G401 (cell line): ENCODE results near the gene SHROOM3. TPM values are rescaled to one million over a fixed set of nuclear protein-coding genes. Genes with fewer than 3 reads are reported as not detected.

ENCODE experiments used
- DNase-seq: peaks from one replicate; pipeline ENCODE4 v3.0.0-alpha.2; 2015; ENCODE audit warnings: low spot score
- in situ Hi-C: cut with HindIII; loops from 2 replicates; pipeline ENCODE4 v1.10.0; 2016; ENCODE audit warnings: low sequenced_read_pairs, mixed read lengths
- total RNA-seq: library from RNA; depleted of rRNA; stranded (reverse); fragments of >200 nt; shearing (Covaris generic); gene quantifications from 2 replicates; pipeline ENCODE4 v1.2.3, GENCODE V29; 2014

Gene SHROOM3
- total RNA-seq, 1 experiment from 2014 or later, result 58.4 TPM

DNA sequence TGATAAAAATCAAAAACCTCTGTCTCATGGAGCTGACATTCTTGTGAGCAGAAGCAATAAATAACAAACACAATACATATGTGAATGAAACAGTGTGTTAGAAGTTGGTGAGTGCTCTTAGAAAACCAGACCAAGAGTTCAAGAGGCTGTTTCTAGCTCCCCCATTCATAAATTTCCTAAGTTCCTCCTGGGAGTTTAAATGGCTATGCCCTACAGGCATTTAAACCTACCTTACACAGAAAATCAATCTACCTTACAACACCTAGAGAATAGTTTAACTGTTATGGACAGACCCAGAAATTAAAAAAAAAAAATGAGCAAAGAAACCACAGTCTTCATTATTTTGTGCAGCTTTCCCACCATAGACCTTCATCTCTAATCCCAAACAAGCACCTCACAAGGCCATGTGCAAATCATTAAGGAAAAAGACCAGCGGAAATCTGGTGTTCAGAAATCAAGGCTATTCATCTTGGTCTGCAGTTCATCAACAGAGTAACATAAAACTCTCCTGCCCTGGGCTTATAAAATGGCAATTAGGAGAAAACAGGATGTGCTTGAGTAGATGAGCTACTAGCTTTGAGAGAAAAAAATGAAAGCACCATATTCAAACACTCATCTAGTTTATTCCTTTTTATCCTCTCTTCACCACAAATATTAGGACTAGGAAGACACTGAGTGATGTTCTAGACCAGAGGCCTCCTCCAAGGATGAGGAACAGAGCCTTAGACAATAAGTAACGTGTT lies 147.2 kb downstream of the SHROOM3 start:
- DNase-seq, result no peak
- in situ Hi-C loops, result no loop called here

DNA sequence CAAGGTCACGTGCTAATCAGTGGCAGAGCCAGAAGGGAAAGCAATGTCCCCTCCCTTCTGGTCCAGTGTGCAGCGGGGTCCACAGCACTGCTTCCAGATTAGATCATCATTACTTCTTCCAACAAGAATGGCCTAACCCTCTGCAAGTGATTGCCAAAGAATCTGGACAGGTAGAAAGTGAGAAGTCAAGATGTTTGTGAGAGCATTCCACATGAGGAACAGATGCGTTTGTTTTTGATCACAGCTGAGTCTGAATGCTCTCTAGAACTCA lies 147.7 kb downstream of the SHROOM3 start:
- in situ Hi-C loops, result no loop called here
- DNase-seq, result no peak

DNA sequence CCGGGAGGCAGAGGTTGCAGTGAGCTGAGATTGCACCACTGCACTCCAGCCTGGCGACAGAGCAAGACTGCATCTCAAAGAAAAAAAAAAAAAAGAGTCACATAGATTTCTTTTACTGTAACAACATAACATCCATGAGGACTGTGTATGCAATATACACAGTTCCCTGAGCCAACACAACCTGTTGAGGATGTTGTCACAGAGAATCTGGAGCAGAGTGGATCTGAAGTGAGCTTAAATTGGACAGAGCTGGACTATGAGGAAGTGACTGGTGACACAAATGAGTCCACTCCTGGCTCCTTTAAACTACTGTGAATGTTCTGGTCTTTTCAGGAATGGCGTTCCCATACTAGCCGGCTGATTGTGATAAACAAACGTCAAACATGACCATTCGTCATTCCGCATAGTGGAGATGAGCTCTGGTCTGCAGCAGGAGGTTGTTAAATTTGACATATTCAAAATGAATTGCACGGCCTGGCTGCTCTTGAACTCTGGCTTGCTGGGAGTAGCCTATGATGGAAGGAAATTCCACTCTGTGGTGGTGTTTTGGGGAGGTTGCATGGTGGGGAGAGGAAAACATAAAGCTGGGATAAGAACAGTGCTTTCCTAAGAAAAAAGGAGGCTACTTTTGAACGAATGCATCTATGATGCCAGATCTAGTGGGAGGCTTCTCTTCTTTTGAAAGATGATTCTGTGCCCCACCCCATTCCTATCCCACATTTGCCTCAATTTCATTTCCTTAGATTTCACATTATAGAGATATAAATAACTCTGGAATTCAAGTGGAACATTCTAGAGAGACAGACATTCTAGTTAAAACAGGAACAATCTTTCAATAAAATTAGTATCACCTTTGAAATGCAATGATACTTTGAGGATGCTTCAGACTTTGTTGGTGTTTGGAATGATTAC lies 149.5 kb downstream of the SHROOM3 start:
- no peak for DNase-seq
- in situ Hi-C loops, result no loop called here

DNA sequence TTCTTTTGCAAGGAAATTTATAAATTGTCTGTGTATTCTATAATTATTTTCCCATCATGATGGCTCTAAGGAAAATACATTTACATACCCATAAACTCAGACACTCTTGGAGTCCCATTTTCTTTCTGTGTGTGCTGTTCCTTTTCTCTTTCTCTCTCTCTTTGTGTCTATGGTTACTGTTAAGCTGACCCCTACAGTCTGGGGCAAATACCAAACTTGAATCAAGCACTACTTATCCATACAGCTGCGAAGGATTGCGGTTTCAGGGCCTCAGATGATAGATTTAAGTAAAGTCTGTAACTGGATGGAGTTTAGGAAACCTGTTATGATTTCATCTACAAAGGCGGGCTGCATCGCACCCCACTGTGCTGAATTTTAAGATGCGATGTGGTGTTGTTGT lies 150.2 kb downstream of the SHROOM3 start:
- DNase-seq, result no peak
- in situ Hi-C loops, result no loop called here

DNA sequence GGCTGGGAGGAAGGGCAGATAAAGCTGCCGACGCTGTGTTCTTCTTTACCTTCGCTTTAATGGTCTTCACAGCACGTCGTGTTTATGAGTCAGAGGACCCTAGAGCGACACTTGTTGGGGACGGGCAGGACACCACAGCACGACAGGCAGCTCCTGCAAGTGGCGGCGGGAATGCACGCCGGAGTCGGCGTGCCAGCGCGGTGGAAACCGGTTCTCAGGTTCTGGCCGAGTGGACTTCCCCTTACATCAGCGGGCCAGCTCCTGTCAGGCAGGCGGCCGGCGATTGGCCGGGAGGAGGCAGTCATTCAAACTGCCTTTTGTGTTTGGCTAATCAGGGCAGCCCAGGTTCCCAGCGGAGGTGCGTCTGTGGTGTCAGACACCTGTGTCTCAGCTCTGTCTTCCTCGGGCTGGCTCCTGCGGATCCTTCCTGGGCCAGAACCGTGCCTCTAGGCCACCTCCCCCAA lies 150.9 kb downstream of the SHROOM3 start:
- DNase-seq, result peak; percentile 97
- in situ Hi-C loops, result no loop called here

DNA sequence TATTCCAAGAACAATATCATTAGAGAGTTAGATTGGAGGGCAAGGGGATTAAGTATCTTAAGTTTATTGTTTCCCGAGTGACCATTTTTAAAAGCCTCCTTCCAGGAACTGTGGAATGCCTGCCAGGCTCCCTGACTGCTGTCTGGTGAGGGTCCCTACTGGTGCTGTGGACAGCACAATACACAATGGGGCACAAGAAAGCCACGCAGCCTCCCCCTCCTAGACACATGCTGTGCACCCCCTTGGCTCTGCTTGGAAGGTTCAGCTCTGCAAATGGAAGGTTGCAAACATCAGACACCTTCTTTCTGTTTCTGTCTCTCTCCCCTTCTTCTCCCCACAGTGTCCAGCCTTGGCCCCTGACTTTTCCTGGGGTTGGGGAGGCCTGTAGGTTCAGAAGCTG lies 153.2 kb downstream of the SHROOM3 start:
- in situ Hi-C loops, result no loop called here
- no peak for DNase-seq

DNA sequence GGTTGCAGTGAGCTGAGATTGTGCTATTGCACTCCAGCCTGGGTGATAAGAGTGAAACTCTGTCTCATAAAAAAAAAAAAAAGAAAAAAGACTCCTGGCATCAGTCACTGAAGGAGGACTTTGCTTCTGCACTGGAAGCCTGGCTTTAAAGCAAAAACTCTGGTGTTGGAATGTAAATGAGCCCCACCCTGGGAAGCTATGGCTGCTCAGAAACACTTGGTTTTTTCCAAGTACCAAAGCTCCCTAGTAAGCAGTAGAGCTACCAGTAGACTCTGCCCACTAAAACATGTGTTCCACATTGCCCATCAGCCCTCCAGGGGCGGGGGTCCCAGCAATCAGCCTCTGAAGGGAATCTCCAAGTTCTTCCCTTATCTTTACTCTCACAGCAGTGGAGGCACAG lies 154.4 kb downstream of the SHROOM3 start:
- no peak for DNase-seq
- in situ Hi-C loops, result no loop called here

DNA sequence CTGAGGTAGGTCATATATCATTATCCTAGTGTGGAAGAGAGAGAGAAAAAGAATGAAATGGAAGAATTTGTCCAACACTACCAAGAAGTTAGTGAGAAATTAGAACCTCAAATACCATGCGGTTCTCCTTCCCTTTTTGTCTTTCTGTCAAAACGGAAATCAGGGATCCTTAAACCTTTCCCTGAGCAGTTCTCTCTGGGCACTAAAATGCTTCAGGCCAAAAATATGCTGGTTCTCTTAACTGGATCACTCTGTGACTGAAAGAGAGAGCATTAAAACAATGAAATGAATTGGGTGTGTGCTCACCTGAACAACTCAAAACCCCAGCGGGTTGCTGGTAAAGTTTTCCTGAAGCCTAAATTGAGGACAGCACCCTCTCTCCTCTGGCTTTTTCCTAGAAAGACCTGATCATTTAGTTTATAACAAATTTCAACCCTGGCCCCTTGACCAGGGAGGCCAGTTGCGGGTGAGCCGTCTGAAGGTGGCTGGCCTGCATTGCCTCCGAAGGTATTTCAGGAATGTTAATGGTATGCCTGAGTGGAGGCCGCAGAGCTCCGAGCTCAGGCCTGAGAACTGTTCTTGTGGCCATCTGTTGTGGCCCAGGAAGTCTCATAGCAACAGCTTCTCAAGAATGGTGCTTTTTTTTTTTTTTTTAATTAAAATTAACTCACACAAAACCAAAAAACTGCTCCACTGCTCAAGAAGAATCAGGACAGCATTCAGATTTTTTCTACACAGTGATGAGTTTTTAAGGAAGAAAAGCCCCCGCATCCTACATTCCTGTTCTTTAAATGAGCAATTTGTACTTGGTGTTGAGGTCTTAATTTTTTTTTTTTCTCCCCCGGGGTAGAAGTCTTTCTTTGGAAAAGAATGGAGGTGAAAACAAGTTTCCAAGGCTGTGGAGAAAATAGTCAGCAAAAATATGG lies 155.1 kb downstream of the SHROOM3 start:
- in situ Hi-C loops, result no loop called here
- peak; percentile 82 for DNase-seq

DNA sequence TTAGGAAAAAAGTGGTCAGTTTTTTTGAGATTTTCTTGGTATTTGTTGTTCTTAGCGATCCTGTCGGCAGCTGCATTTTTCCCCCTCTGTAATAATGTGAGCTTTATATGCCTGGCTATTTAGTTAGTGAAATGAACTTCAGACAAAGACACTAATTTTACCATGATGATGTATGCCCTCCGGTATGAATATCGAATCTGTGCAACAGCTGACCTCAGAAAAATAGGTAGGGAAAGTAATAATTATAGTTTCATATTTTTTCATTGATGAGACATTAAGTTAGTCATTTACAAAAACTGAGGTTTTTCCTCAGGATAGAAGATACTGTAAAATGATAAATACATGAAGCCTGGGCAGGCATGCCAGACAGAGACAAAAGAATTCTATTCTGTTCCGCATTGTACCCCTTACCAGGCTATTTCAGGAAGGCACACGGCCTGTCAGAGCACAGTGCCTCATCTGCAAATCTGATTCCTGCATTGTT lies 155.8 kb downstream of the SHROOM3 start:
- DNase-seq, result no peak
- in situ Hi-C loops, result no loop called here

DNA sequence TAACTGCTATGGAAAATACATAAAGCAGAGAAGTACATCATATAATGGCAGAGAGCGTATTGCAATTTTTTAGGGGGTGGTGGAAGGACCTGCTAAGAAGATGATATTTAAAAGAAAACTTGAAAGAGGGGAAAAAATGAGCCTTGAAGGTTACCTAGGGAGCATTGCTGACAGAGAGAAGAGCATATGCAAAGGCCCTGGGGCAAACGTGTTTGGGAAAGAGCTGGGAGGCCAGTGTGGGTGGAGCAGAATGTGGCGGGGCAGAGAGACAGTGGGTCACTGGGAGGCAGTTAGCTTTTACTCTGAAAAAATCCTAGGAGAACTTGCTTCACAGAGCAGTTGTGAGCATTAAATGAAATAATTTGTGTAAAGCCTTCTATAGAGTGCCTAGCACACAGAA lies 157.0 kb downstream of the SHROOM3 start:
- in situ Hi-C loops, result no loop called here
- DNase-seq, result no peak

DNA sequence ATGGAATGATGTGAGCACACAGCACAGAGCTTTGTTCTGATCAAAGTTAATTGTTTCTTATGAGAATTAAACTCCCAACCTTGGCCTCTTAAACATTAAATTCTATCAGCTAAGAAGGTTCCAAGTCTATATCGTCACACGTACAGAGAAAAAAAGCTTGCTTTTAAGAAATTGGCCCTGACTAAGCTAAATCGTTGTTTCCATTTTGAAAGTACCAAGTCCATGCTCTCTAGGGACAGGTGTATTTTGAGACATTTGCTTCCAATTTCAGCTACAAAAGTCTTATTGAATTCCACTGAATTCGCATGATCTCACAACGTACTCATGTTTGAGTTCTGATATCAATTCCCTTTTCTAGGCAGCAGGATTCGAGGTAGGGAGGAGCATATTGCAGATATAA lies 157.4 kb downstream of the SHROOM3 start:
- in situ Hi-C loops, result no loop called here
- DNase-seq, result no peak

DNA sequence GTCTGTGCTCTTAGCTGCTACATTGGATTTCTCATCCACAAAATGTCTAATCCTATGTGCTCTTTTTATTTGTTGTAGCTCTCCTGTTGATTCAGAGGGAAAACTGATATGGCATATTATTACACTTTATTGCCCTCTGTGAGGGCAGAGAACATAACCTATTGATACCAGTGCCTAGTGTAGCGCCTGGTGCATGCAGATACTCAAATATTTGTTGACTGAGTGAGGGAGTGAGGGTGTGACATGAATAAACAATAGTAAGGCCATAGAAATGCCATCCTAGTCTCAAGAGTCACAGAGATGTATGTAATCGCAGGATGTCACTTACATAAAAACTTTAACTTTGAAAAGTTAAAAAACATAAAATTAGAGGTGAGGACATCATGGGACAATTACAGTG lies 159.1 kb downstream of the SHROOM3 start:
- DNase-seq, result no peak
- in situ Hi-C loops, result no loop called here

DNA sequence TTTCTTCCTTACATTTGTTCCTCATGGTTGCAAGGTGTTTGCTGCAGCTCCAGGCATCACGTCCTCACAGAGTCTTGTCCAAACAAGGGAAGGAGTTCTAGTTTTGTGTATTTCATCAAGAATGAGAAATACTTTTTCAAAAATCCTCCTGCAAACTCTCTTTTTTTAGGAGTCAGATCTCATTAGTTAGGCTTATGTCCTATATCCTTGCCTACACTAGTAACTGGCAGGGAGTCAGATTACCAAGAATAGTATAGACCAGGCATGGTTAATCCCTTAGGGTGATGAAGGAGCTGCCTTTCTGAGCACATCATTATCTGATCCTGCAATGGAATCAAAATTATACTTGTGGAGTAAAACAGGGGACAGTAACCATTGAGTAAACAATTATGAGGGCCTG lies 160.4 kb downstream of the SHROOM3 start:
- in situ Hi-C loops, result no loop called here

DNA sequence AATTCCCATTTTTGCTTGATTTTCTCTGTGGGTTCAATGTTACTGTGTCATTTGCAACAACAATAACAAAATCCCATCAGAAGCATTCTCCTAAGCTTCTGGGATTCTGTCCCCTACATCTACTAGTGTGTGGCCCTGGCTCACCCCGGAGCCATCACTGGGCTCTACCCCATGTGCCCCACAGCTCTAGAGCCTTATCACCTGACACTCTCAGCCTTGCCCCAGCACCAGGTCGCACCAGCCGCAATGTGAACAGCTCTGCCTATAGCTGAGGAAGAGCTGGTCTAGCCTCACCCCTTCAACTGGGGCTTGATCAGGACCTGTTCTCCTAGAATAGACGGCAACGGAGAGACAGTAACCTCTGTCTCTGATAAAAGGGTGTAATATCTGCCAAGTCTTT lies 161.7 kb downstream of the SHROOM3 start:
- in situ Hi-C loops, result no loop called here
- no peak for DNase-seq

More for the DNA sequence above, 160.4 kb downstream of the SHROOM3 start:
- DNase-seq, result no peak

DNA sequence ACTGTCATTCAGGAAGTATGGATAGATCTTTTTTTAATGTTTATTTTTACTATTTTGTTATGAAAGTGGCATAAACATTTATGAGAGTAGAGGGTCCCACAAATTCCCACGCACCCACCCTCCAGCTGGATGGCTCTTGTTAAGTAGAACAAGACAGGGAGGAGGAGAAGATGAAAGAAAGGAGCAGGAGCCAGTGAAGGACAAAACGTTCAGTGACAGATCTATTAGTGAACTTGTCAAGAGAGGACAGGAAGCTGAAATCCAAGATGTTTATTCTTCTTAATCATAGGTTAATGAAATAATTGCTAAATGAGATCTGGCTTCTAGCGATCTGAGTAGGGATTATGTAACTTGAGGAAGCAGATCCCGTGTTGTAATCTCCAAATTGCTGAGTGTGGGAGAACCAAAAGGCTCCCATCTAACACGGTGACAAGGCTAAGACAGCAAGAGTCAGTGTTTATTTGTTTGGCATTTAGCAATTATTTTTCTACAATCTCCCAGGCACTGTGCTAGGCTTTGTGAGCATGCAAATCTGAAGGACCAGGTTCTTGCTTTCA lies 162.5 kb downstream of the SHROOM3 start:
- no peak for DNase-seq
- in situ Hi-C loops, result no loop called here

DNA sequence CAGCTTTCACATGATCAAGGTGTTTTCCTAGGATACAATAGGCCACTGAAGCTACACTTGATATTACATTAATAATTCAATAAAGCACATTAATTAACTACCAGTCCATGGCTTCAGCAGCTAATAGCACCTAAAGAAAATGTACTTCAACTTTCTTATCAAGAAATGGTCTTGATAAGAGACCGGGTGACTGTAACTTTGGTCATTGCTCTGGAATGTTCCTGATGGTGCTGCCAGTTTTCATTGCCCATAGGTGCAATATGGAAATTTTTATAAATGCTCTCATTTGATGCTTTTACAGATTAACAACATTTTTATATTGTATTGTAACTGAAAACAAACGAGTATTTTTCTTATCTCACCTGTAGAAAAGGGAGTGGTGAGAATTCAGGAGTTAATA lies 165.4 kb downstream of the SHROOM3 start:
- in situ Hi-C loops, result no loop called here
- DNase-seq, result no peak

DNA sequence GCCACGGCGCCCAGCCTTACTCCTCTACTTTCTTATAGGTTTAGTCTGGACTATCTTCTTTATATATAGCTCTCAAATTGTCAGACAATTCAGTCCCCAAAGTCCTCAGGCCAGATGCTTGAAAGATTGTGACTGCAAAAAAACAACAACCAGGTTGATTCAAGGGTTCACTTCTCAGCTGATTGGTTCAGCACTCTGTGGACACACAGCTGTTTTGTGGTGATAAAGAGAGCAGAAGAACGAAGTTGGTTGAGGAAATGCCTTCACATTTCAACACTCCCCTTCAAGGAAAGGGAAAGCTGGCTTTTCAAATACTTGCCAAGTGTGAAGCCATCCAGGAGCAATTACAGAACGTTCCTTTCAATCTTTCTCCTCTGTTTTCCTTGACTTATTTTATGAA lies 166.8 kb downstream of the SHROOM3 start:
- in situ Hi-C loops, result no loop called here
- no peak for DNase-seq

DNA sequence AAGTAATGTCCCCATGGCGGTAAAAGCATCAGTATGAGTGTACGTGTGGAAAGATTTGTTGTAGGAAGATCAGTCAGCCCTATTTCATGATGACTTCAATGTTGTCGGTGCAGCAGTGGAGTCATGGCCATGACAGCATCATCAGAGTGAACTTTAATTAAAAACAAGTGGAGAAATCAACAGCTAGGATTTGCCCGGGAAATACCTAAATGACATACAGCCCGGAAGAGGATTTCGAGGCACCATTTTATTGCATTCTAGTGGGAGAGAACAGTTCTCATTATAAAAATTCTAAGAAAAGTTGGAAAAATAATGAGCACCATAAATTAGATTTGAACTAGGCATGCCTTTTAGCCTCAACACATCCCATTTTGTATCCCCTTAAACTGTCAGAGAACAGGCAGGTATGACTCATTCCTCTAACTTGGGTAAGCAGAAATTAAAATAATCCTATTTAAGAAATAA lies 170.1 kb downstream of the SHROOM3 start:
- in situ Hi-C loops, result no loop called here
- DNase-seq, result no peak

DNA sequence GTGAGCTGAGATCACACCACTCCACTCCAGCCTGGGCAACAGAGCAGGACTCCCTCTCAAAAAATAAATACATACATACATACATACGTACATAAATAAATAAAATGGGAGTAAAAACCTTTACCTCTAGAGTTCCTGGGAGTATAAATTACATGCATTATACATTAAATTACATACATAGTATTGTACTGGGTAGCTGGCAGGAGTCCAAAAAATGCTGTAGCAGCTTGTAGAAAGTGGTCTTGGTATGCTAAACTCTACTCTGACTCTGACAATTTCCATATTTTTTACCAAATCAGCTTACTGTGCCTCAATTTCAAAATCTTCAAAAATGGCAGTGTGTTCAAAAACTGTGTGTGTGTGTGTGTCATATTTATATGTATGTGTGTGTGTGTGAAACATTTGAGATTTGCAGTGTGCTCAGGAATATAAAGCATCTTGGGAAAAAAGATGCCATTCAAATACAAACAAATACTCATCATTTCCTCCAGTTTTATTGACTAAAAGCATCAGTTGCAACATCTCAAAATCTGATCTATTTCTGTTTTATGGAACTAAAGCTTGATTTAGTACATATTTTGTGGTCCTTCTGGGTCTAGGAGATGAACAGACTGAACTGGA lies 171.7 kb downstream of the SHROOM3 start:
- DNase-seq, result no peak
- in situ Hi-C loops, result no loop called here
